ENCODE measurements around the gene ZNF3.

Gene ZNF3

GRCh38 chr7:100065452-100066186 is 15.9 kb downstream of the ZNF3 start:
- Histone ChIP-seq H3K27ac (ENCODE audit: low read length) (no peak overlapping the region), H3K4me3 (ENCODE audit: low read depth in 1 of 2, low read length in 2 of 2) (no peak overlapping the region), H3K36me3 (ENCODE audit: control insufficient read depth in 1 of 2, insufficient read depth in 2 of 2, low read length in 2 of 2) (peaks cover 22 to 42% of the 10 kb centered on the region in 2 donors), H3K9me3 (ENCODE audit: control insufficient read depth in 1 of 2, low read length in 2 of 2) (peaks cover 1 to 2% of the 10 kb centered on the region in 2 donors), H3K4me1 (ENCODE audit: control insufficient read depth in 1 of 2, insufficient read depth in 2 of 2, low read length in 2 of 2) (peaks cover 0 to 13% of the 10 kb centered on the region in 2 donors), H3K27me3 (ENCODE audit: low read depth, low read length) (no peaks in the 10 kb centered on the region)

- H3K4me1 ChIP-seq (ENCODE audit: control insufficient read depth in 1 of 2, insufficient read depth in 2 of 2, low read length in 2 of 2) = peaks cover 0 to 13% of the 10 kb centered on the region in 2 donors
- H3K9me3 ChIP-seq (ENCODE audit: control insufficient read depth in 1 of 2, low read length in 2 of 2) = no peaks in the 10 kb centered on the region
- H3K27ac ChIP-seq (ENCODE audit: low read length) = no peak overlapping the region
- H3K36me3 ChIP-seq (ENCODE audit: control insufficient read depth in 1 of 2, insufficient read depth in 2 of 2, low read length in 2 of 2) = peaks cover 17 to 36% of the 10 kb centered on the region in 2 donors
- no peaks in the 10 kb centered on the region for H3K27me3 ChIP-seq (ENCODE audit: low read depth, low read length)
- H3K4me3 ChIP-seq (ENCODE audit: low read depth in 1 of 2, low read length in 2 of 2) = no peak overlapping the region
Measured at GRCh38 chr7:100064162-100064561, 17.4 kb downstream of the ZNF3 start.

GRCh38 chr7:100063376-100063775 is 18.1 kb downstream of the ZNF3 start:
- no peaks in the 10 kb centered on the region for H3K27me3 ChIP-seq (ENCODE audit: low read depth, low read length)
- no peak overlapping the region for H3K4me3 ChIP-seq (ENCODE audit: low read depth in 1 of 2, low read length in 2 of 2)
- H3K36me3 ChIP-seq (ENCODE audit: control insufficient read depth in 1 of 2, insufficient read depth in 2 of 2, low read length in 2 of 2) = peaks cover 22 to 41% of the 10 kb centered on the region in 2 donors
- no peak overlapping the region for H3K27ac ChIP-seq (ENCODE audit: low read length)
- H3K9me3 ChIP-seq (ENCODE audit: control insufficient read depth in 1 of 2, low read length in 2 of 2) = no peaks in the 10 kb centered on the region
- H3K4me1 ChIP-seq (ENCODE audit: control insufficient read depth in 1 of 2, insufficient read depth in 2 of 2, low read length in 2 of 2) = peaks cover 0 to 13% of the 10 kb centered on the region in 2 donors

GRCh38 chr7:100061518-100062193 is 19.9 kb downstream of the ZNF3 start:
- Histone ChIP-seq H3K4me1 (ENCODE audit: control insufficient read depth in 1 of 2, insufficient read depth in 2 of 2, low read length in 2 of 2) (peaks cover 0 to 13% of the 10 kb centered on the region in 2 donors), H3K36me3 (ENCODE audit: control insufficient read depth in 1 of 2, insufficient read depth in 2 of 2, low read length in 2 of 2) (peaks cover 31 to 58% of the 10 kb centered on the region in 2 donors), H3K9me3 (ENCODE audit: control insufficient read depth in 1 of 2, low read length in 2 of 2) (no peaks in the 10 kb centered on the region), H3K4me3 (ENCODE audit: low read depth in 1 of 2, low read length in 2 of 2) (no peak overlapping the region), H3K27ac (ENCODE audit: low read length) (no peak overlapping the region), H3K27me3 (ENCODE audit: low read depth, low read length) (no peaks in the 10 kb centered on the region)

GRCh38 chr7:100059251-100059739 is 22.2 kb downstream of the ZNF3 start:
- Histone ChIP-seq H3K36me3 (ENCODE audit: control insufficient read depth in 1 of 2, insufficient read depth in 2 of 2, low read length in 2 of 2) (peaks cover 26 to 57% of the 10 kb centered on the region in 2 donors), H3K9me3 (ENCODE audit: control insufficient read depth in 1 of 2, low read length in 2 of 2) (no peaks in the 10 kb centered on the region), H3K27me3 (ENCODE audit: low read depth, low read length) (no peaks in the 10 kb centered on the region), H3K4me1 (ENCODE audit: control insufficient read depth in 1 of 2, insufficient read depth in 2 of 2, low read length in 2 of 2) (no peaks in the 10 kb centered on the region), H3K4me3 (ENCODE audit: low read depth in 1 of 2, low read length in 2 of 2) (no peak overlapping the region), H3K27ac (ENCODE audit: low read length) (no peak overlapping the region)

GRCh38 chr7:100057006-100057405 is 24.5 kb downstream of the ZNF3 start:
- Histone ChIP-seq H3K4me1 (ENCODE audit: control insufficient read depth in 1 of 2, insufficient read depth in 2 of 2, low read length in 2 of 2) (peaks cover 0 to 5% of the 10 kb centered on the region in 2 donors), H3K27me3 (ENCODE audit: low read depth, low read length) (no peaks in the 10 kb centered on the region), H3K4me3 (ENCODE audit: low read depth in 1 of 2, low read length in 2 of 2) (no peak overlapping the region), H3K27ac (ENCODE audit: low read length) (no peak overlapping the region), H3K9me3 (ENCODE audit: control insufficient read depth in 1 of 2, low read length in 2 of 2) (no peaks in the 10 kb centered on the region), H3K36me3 (ENCODE audit: control insufficient read depth in 1 of 2, insufficient read depth in 2 of 2, low read length in 2 of 2) (peaks cover 18 to 49% of the 10 kb centered on the region in 2 donors)

GRCh38 chr7:100053215-100053614 is 28.3 kb downstream of the ZNF3 start:
- H3K4me1 ChIP-seq (ENCODE audit: control insufficient read depth in 1 of 2, insufficient read depth in 2 of 2, low read length in 2 of 2) = peaks cover 10 to 17% of the 10 kb centered on the region in 2 donors
- peaks cover 7 to 19% of the 10 kb centered on the region in 2 donors for H3K36me3 ChIP-seq (ENCODE audit: control insufficient read depth in 1 of 2, insufficient read depth in 2 of 2, low read length in 2 of 2)
- no peak overlapping the region for H3K4me3 ChIP-seq (ENCODE audit: low read depth in 1 of 2, low read length in 2 of 2)
- H3K27me3 ChIP-seq (ENCODE audit: low read depth, low read length) = no peaks in the 10 kb centered on the region
- H3K9me3 ChIP-seq (ENCODE audit: control insufficient read depth in 1 of 2, low read length in 2 of 2) = no peaks in the 10 kb centered on the region
- H3K27ac ChIP-seq (ENCODE audit: low read length) = no peak overlapping the region

GRCh38 chr7:100051611-100052010 is 29.9 kb downstream of the ZNF3 start:
- peaks cover 10 to 17% of the 10 kb centered on the region in 2 donors for H3K4me1 ChIP-seq (ENCODE audit: control insufficient read depth in 1 of 2, insufficient read depth in 2 of 2, low read length in 2 of 2)
- no peaks in the 10 kb centered on the region for H3K27me3 ChIP-seq (ENCODE audit: low read depth, low read length)
- H3K4me3 ChIP-seq (ENCODE audit: low read depth in 1 of 2, low read length in 2 of 2) = no peak overlapping the region
- no peak overlapping the region for H3K27ac ChIP-seq (ENCODE audit: low read length)
- H3K36me3 ChIP-seq (ENCODE audit: control insufficient read depth in 1 of 2, insufficient read depth in 2 of 2, low read length in 2 of 2) = peaks cover 0 to 3% of the 10 kb centered on the region in 2 donors
- H3K9me3 ChIP-seq (ENCODE audit: control insufficient read depth in 1 of 2, low read length in 2 of 2) = no peaks in the 10 kb centered on the region

GRCh38 chr7:100049441-100050291 is 31.9 kb downstream of the ZNF3 start, which contains the start of gene ZSCAN21:
ZSCAN21 (plus strand) TSS chr7:100049774; CDS start chr7:100057007, 7,233 bp downstream.
- H3K27ac ChIP-seq (ENCODE audit: low read length) = peak within 1 kb of the TSS; percentile 96
- peaks cover 10 to 17% of the 10 kb centered on the region in 2 donors for H3K4me1 ChIP-seq (ENCODE audit: control insufficient read depth in 1 of 2, insufficient read depth in 2 of 2, low read length in 2 of 2)
- no peaks in the 10 kb centered on the region for H3K27me3 ChIP-seq (ENCODE audit: low read depth, low read length)
- no peaks in the 10 kb centered on the region for H3K36me3 ChIP-seq (ENCODE audit: control insufficient read depth in 1 of 2, insufficient read depth in 2 of 2, low read length in 2 of 2)
- no peaks in the 10 kb centered on the region for H3K9me3 ChIP-seq (ENCODE audit: control insufficient read depth in 1 of 2, low read length in 2 of 2)
- peak within 1 kb of the TSS; percentile 84 to 97 for H3K4me3 ChIP-seq (ENCODE audit: low read depth in 1 of 2, low read length in 2 of 2)

- Histone ChIP-seq H3K27me3 (ENCODE audit: low read depth, low read length) (no peaks in the 10 kb centered on the region), H3K36me3 (ENCODE audit: control insufficient read depth in 1 of 2, insufficient read depth in 2 of 2, low read length in 2 of 2) (no peaks in the 10 kb centered on the region), H3K9me3 (ENCODE audit: control insufficient read depth in 1 of 2, low read length in 2 of 2) (no peaks in the 10 kb centered on the region), H3K4me1 (ENCODE audit: control insufficient read depth in 1 of 2, insufficient read depth in 2 of 2, low read length in 2 of 2) (peaks cover 10 to 15% of the 10 kb centered on the region in 2 donors), H3K27ac (ENCODE audit: low read length) (no peak overlapping the region), H3K4me3 (ENCODE audit: low read depth in 1 of 2, low read length in 2 of 2) (peak overlapping the region; percentile 84 to 97)
Measured at GRCh38 chr7:100048680-100049079, 32.8 kb downstream of the ZNF3 start.

GRCh38 chr7:100044718-100045117 is 36.8 kb downstream of the ZNF3 start:
- no peaks in the 10 kb centered on the region for H3K9me3 ChIP-seq (ENCODE audit: control insufficient read depth in 1 of 2, low read length in 2 of 2)
- no peaks in the 10 kb centered on the region for H3K36me3 ChIP-seq (ENCODE audit: control insufficient read depth in 1 of 2, insufficient read depth in 2 of 2, low read length in 2 of 2)
- no peak overlapping the region for H3K4me3 ChIP-seq (ENCODE audit: low read depth in 1 of 2, low read length in 2 of 2)

More at GRCh38 chr7:100044718-100045117, 36.8 kb downstream of the ZNF3 start:
- Histone ChIP-seq H3K4me1 (ENCODE audit: control insufficient read depth in 1 of 2, insufficient read depth in 2 of 2, low read length in 2 of 2) (peaks cover 0 to 5% of the 10 kb centered on the region in 2 donors), H3K27me3 (ENCODE audit: low read depth, low read length) (no peaks in the 10 kb centered on the region), H3K27ac (ENCODE audit: low read length) (no peak overlapping the region)

All from muscle layer of duodenum (tissue), 2 donors.